K562 (cell line): Measurements from ENCODE around the gene PPM1E. TPM values are rescaled to one million over a fixed set of nuclear protein-coding genes. Genes with fewer than 3 reads are reported as not detected.

Experiments used
- ATAC-seq: fragments of 200-7000 bp; cut with Tn5 transposase; 3 replicates; pipeline ENCODE4 v1.9.1; 2020; ENCODE audit warnings: moderate library complexity
- BruUV-seq: library from RNA; stranded (reverse); fragments of 400-500 nt; replicated peaks from 2 replicates; lab custom pipeline; 2021; lab: Mats Ljungman, UMichigan
- CTCF ChIA-PET: fragments of 300-600 bp; formaldehyde crosslinking; extraction: SDS; loops from one replicate; lab custom pipeline; 2021; ENCODE audit warnings: low intra/inter-chr PET ratio; lab: Yijun Ruan, JAX
- POLR2A ChIA-PET: fragments of 300-600, 350-650 bp; sonication (Branson Sonifier 250); formaldehyde crosslinking; extraction: SDS; loops from one replicate; lab custom pipeline; 2021; ENCODE audit warnings: antibody characterized with exemption, inconsistent platforms; lab: Yijun Ruan, JAX
- DNase-seq, 4 experiments: peaks; one replicate each; pipeline versions ENCODE4 v3.0.0 to v3.0.0-alpha.2; 2011 to 2018; ENCODE audit warnings: low spot score in 3 of 4, mixed read lengths in 3 of 4; ENCODE audit errors: extremely low read depth in 1 of 4
- FAIRE-seq: peaks from 2 replicates; lab custom pipeline; 2011; peaks lifted over from hg19 to GRCh38; lab: Jason Lieb, UNC
- H2AFZ ChIP-seq: 2 replicates; pipeline ENCODE4 v1.6.0; 2011; ENCODE audit warnings: low read depth, low read length, control low read depth, inconsistent platforms
- H3K27ac ChIP-seq: fragments of 200-600 bp; 3 replicates; pipeline ENCODE4 v1.8.0; 2011; ENCODE audit warnings: low read depth, mild to moderate bottlenecking, control low read depth, inconsistent platforms, low read length, moderate library complexity, mixed read lengths; ENCODE audit errors: extremely low read depth
- H3K27me3 ChIP-seq, 2 experiments: fragments of 300-600 bp in 1 of 2; 2 replicates in 1 of 2; 3 replicates in 1 of 2; pipeline versions ENCODE4 v1.6.0 to v1.8.0; 2011; ENCODE audit warnings: inconsistent platforms in 2 of 2, low read length in 2 of 2, mild to moderate bottlenecking in 1 of 2, mixed read lengths in 1 of 2, moderate library complexity in 1 of 2; ENCODE audit not compliant: control insufficient read depth in 2 of 2, insufficient read depth in 2 of 2
- H3K36me3 ChIP-seq: fragments of 300-600 bp; 3 replicates; pipeline ENCODE4 v1.8.0; 2011; ENCODE audit warnings: mild to moderate bottlenecking, low read length, inconsistent platforms; ENCODE audit not compliant: control insufficient read depth, insufficient read depth
- H3K4me1 ChIP-seq, 2 experiments: fragments of 200-600 bp in 1 of 2; replicated peaks in 1 of 2; 2 replicates in 1 of 2; 3 replicates in 1 of 2; pipeline versions ENCODE4 v1.5.1 to v1.8.0; 2011; ENCODE audit warnings: inconsistent platforms in 2 of 2, low read length in 2 of 2, mild to moderate bottlenecking in 1 of 2, mixed read lengths in 1 of 2, moderate library complexity in 1 of 2; ENCODE audit not compliant: control insufficient read depth in 2 of 2, insufficient read depth in 2 of 2
- H3K4me2 ChIP-seq: 2 replicates; pipeline ENCODE4 v1.6.1; 2011; ENCODE audit warnings: low read length, control low read depth, inconsistent platforms, mixed read lengths; ENCODE audit not compliant: insufficient read depth
- H3K4me3 ChIP-seq: fragments of 200-600 bp; sonication (generic), shearing (Covaris generic); 2 replicates; pipeline ENCODE4 v1.5.1; 2016; ENCODE audit warnings: control low read depth, inconsistent platforms
- H3K79me2 ChIP-seq: fragments of 200-600 bp; 3 replicates; pipeline ENCODE4 v1.8.0; 2011; ENCODE audit warnings: low read length, inconsistent platforms; ENCODE audit not compliant: control insufficient read depth, insufficient read depth
- H3K9ac ChIP-seq, 2 experiments: 2 replicates each; pipeline versions ENCODE4 v1.6.0 to v1.6.1; 2011; ENCODE audit warnings: low read depth in 2 of 2, low read length in 2 of 2, control low read depth in 1 of 2, inconsistent platforms in 1 of 2, mild to moderate bottlenecking in 1 of 2, mixed read lengths in 1 of 2; ENCODE audit not compliant: insufficient read depth in 1 of 2
- H3K9me1 ChIP-seq: one replicate; pipeline ENCODE4 v1.6.0; 2011; ENCODE audit warnings: inconsistent platforms, mild to moderate bottlenecking, low read length, moderate library complexity; ENCODE audit not compliant: control insufficient read depth, insufficient read depth
- H3K9me3 ChIP-seq: replicated peaks from 2 replicates; pipeline ENCODE4 v1.5.1; 2011; ENCODE audit warnings: low read depth, low read length, inconsistent platforms; ENCODE audit not compliant: control insufficient read depth, insufficient read depth
- H4K20me1 ChIP-seq: replicated peaks from 2 replicates; pipeline ENCODE4 v1.6.1; 2011; ENCODE audit warnings: low read length, inconsistent platforms, mixed read lengths; ENCODE audit not compliant: control insufficient read depth, insufficient read depth
- BRD9 ChIP-seq: fragments of 450-650 bp; IDR thresholded peaks from 2 replicates; pipeline ENCODE4 v1.6.1; 2018; ENCODE audit warnings: low read depth; ENCODE audit not compliant: partially characterized antibody
- CBX3 ChIP-seq, 2 experiments: IDR thresholded peaks; 1 replicate in 1 of 2; 2 replicates in 1 of 2; pipeline ENCODE4 v1.6.1; 2012; ENCODE audit warnings: inconsistent platforms in 2 of 2, low read length in 2 of 2, borderline replicate concordance in 1 of 2, control low read depth in 1 of 2
- CEBPG ChIP-seq, 3 experiments: fragments of 200-800 bp in 1 of 3; sonication (Bioruptor generic) in 1 of 3; sonication (generic) in 1 of 3; formaldehyde crosslinking in 1 of 3; IDR thresholded peaks in 2 of 3; conservative IDR thresholded peaks in 1 of 3; 2 replicates each; pipeline versions ENCODE4 v1.6.1 to v1.8.0; 2016 to 2022; ENCODE audit warnings: missing compliant biosample characterization in 2 of 3, missing genetic modification characterization in 2 of 3, mild to moderate bottlenecking in 1 of 3, missing genetic modification reagents in 1 of 3
- ILK ChIP-seq: fragments of 450-650 bp; IDR thresholded peaks from 2 replicates; pipeline ENCODE4 v1.6.1; 2016; ENCODE audit warnings: missing genetic modification characterization, low read depth, mild to moderate bottlenecking, missing compliant biosample characterization, moderate library complexity, borderline replicate concordance
- MAFF ChIP-seq: IDR thresholded peaks from 2 replicates; pipeline ENCODE4 v1.6.1; 2012; ENCODE audit warnings: low read length, improper control_type of control experiment
- MAFG ChIP-seq: fragments of 450-650 bp; conservative IDR thresholded peaks from 2 replicates; pipeline ENCODE4 v1.6.1; 2016; ENCODE audit warnings: missing genetic modification characterization, missing compliant biosample characterization
- PTBP1 ChIP-seq: fragments of 200-400 bp; formaldehyde crosslinking; IDR thresholded peaks from 2 replicates; pipeline ENCODE4 v1.6.1; 2017; ENCODE audit warnings: low read depth, low read length
- SMARCB1 ChIP-seq: IDR thresholded peaks from 2 replicates; pipeline ENCODE4 v1.6.1; 2011; ENCODE audit warnings: improper control_type of control experiment, low read depth; ENCODE audit not compliant: insufficient read length
- ZNF133 ChIP-seq: fragments of 250-450 bp; sonication (Bioruptor Pico); IDR thresholded peaks from 2 replicates; pipeline ENCODE4 v1.4.0; 2020; ENCODE audit warnings: mild to moderate bottlenecking
- ZNF140 ChIP-seq: fragments of 250-450 bp; sonication (Bioruptor Pico); IDR thresholded peaks from 2 replicates; pipeline ENCODE4 v1.8.0; 2021; ENCODE audit warnings: moderate library complexity, mild to moderate bottlenecking, inconsistent platforms
- ZNF274 ChIP-seq: IDR thresholded peaks from 2 replicates; pipeline ENCODE4 v1.6.1; 2011; ENCODE audit warnings: low read depth, mild to moderate bottlenecking, low read length, moderate library complexity, borderline replicate concordance
- ZNF830 ChIP-seq: fragments of 250-450 bp; sonication (Bioruptor Pico); IDR thresholded peaks from 2 replicates; pipeline ENCODE4 v1.5.0; 2021; ENCODE audit warnings: mild to moderate bottlenecking
- WGBS: fragments of 100-300 bp; shearing (Covaris generic); methylation state at CpG from one replicate; pipeline ENCODE4 v1.1.6; 2016; ENCODE audit warnings: low coverage, mixed read lengths; ENCODE audit not compliant: insufficient coverage; ENCODE audit errors: missing lambda C conversion rate; 5-methylcytosine and 5-hydroxymethylcytosine counted together
- in situ Hi-C: fragments of 300-500 bp; cut with MboI; formaldehyde crosslinking; loops from 4 replicates; pipeline ENCODE4 v1.15.0; 2018; ENCODE audit warnings: inconsistent platforms, mixed read lengths
- intact Hi-C: fragments of 100-400 bp; cut with micrococcal nuclease; formaldehyde crosslinking; loops from 2 replicates; pipeline ENCODE4 v1.14.2; 2022
- polyA plus RNA-seq, 8 experiments: library from polyadenylated mRNA; depleted of rRNA in 4 of 8; stranded (reverse) in 5 of 8; unstranded in 3 of 8; fragments of >200 nt; fragmentation: Nextera tagmentation in 2 of 8; fragmentation: Illumina TruSeq in 1 of 8; extraction: Ambion mirVana in 2 of 8; extraction: Trizol in 1 of 8; gene quantifications; 2 replicates each; pipeline versions ENCODE4 v1.2.1 to v1.2.3, GENCODE V29; 2011 to 2014; ENCODE audit warnings: inconsistent platforms in 1 of 8, missing spikeins in 1 of 8
- total RNA-seq, 7 experiments: library from RNA; depleted of rRNA in 6 of 7; stranded (reverse); fragments of >200 nt in 6 of 7; fragmentation: Illumina TruSeq in 2 of 7; extraction: Trizol in 2 of 7; gene quantifications; 2 replicates each; pipeline versions ENCODE4 v1.2.1 to v1.2.3, GENCODE V29; 2011 to 2021; ENCODE audit warnings: low replicate concordance in 1 of 7

Gene PPM1E
- total and polyA plus RNA-seq, 9 of the 15 experiments (the other 6 are each of a cell fraction or from before 2014, with no cell fraction given) = 1.0 to 5.7 (median 4.7) TPM

- Histone ChIP-seq H3K27ac (no peak overlapping the region), H3K4me2 (no peak overlapping the region), H3K36me3 (no peaks in the 10 kb centered on the region), H3K79me2 (no peaks in the 10 kb centered on the region), H3K9me3 (no peaks in the 10 kb centered on the region), H3K27me3 (no peaks in the 10 kb centered on the region), H4K20me1 (no peaks in the 10 kb centered on the region), H3K4me3 (no peak overlapping the region), H3K9ac (no peak overlapping the region), H3K9me1 (no peaks in the 10 kb centered on the region), H2AFZ (no peak overlapping the region), H3K4me1 (no peaks in the 10 kb centered on the region)
- in situ Hi-C loops (no loop called here), intact Hi-C loops (no loop called here)
- ATAC-seq (no peak), DNase-seq (no peak), FAIRE-seq (no peak)
- POLR2A ChIA-PET = no interaction called here
- TF ChIP-seq CEBPG (CRISPR knock-in tag; IDR thresholded peaks at IDR 0.05) = peak; percentile 22; the same call in 1 of the 2 replicates
- peak; percentile 29 to 48; a peak in 3 of 4 replicates for TF ChIP-seq CEBPG (tag; conservative IDR thresholded peaks at IDR 0.05 in 1 of 2, IDR thresholded peaks at IDR 0.05 in 1 of 2)
- no peak for TF ChIP-seq MAFG (tag)
- no peak for TF ChIP-seq BRD9
- CTCF ChIA-PET = no interaction called here
- BruUV-seq = no TSS peak
- 37% methylated on average over 6 of the region's 6 CpGs for WGBS
Observed at GRCh38 chr17:58865301-58865700, 109.6 kb downstream of the PPM1E start.

DNA sequence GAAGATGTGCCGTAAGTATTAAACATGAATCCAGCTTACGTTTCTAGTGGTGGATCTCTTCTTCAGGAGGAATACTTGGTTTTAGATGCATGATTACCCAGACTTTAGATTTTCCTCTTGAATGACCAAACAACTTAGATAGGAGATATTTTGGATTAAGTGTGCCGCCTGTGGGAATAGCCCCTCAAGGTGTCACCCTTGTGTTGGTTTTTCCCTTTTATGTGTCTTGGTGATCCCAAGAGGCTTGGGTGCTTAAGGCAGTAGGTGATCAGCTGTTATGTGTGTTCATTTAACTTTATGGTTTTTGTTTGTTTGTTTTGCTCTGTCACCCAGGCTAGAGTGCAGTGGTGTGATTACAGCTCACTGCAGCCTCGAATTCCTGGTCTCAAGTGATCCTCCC is 115.1 kb downstream of the PPM1E start:
- ChIA-PET CTCF (interaction anchor here (0.7 kb wide), 1 partner anchor 132 kb away, joined by 3 read pairs; no protein-coding TSS in a partner anchor), POLR2A (interaction anchor here (0.8 kb wide), 1 partner anchor 240 kb away, joined by 3 read pairs; no protein-coding TSS in a partner anchor)
- H3K27me3 ChIP-seq = no peaks in the 10 kb centered on the region
- H3K79me2 ChIP-seq = no peaks in the 10 kb centered on the region
- WGBS = 49% methylated on average over 4 of the region's 4 CpGs
- H3K9me1 ChIP-seq = no peaks in the 10 kb centered on the region
- no peak overlapping the region for H3K27ac ChIP-seq
- no peaks in the 10 kb centered on the region for H4K20me1 ChIP-seq
- ATAC-seq (no peak), DNase-seq (no peak), FAIRE-seq (no peak)
- no peaks in the 10 kb centered on the region for H3K36me3 ChIP-seq
- no peak overlapping the region for H2AFZ ChIP-seq
- no peaks in the 10 kb centered on the region for H3K9me3 ChIP-seq
- in situ Hi-C loops (no loop called here), intact Hi-C loops (loop anchor here (10.0 kb wide), 1 partner anchor 156 kb away; no protein-coding TSS in a partner anchor)
- no TSS peak for BruUV-seq
- H3K4me2 ChIP-seq = no peak overlapping the region
- no peak overlapping the region for H3K9ac ChIP-seq
- no peaks in the 10 kb centered on the region for H3K4me1 ChIP-seq
- no peak overlapping the region for H3K4me3 ChIP-seq
- TF ChIP-seq CBX3 (IDR thresholded peaks at IDR 0.05; ENCODE audit: borderline replicate concordance in 1 of 2, low read length in 2 of 2) (no peak), ZNF140 (CRISPR knock-in tag) (no peak), PTBP1 (no peak), SMARCB1 (no peak), ZNF133 (CRISPR knock-in tag) (no peak), ZNF274 (no peak), MAFF (no peak), ZNF830 (CRISPR knock-in tag) (no peak), ILK (tag) (no peak)
